GM23338 (cell line): ENCODE data around the gene POLR2B. TPM values are rescaled to one million over a fixed set of nuclear protein-coding genes. Genes with fewer than 3 reads are reported as not detected.

Source experiments
- ATAC-seq: fragments of 200-7000 bp; cut with Tn5 transposase; 3 replicates; pipeline ENCODE4 v1.9.1; 2020
- DNase-seq: peaks from one replicate; pipeline ENCODE4 v3.0.0-alpha.2; 2015; ENCODE audit warnings: low spot score
- H2AFZ ChIP-seq: fragments of 200-600 bp; sonication (generic); 2 replicates; pipeline ENCODE4 v1.8.0; 2016; ENCODE audit warnings: antibody characterized with exemption, mild to moderate bottlenecking, moderate library complexity
- H3F3A ChIP-seq: fragments of 200-600 bp; sonication (generic); replicated peaks from 2 replicates; pipeline ENCODE4 v1.8.0; 2017; ENCODE audit warnings: antibody characterized with exemption, mixed run types, low read depth
- H3K27ac ChIP-seq: fragments of 200-600 bp; sonication (generic); 2 replicates; pipeline ENCODE4 v1.6.1; 2016; ENCODE audit warnings: low read depth
- H3K27me3 ChIP-seq: fragments of 200-600 bp; sonication (generic); 2 replicates; pipeline ENCODE4 v1.8.0; 2016; ENCODE audit warnings: mild to moderate bottlenecking, mixed run types, moderate library complexity; ENCODE audit not compliant: insufficient read depth
- H3K36me3 ChIP-seq: fragments of 200-600 bp; sonication (generic); 2 replicates; pipeline ENCODE4 v1.8.0; 2016; ENCODE audit warnings: mild to moderate bottlenecking; ENCODE audit not compliant: insufficient read depth
- H3K4me1 ChIP-seq: fragments of 200-600 bp; sonication (generic); 2 replicates; pipeline ENCODE4 v1.8.0; 2016; ENCODE audit warnings: mild to moderate bottlenecking, moderate library complexity; ENCODE audit not compliant: insufficient read depth
- H3K4me2 ChIP-seq: fragments of 200-600 bp; sonication (generic); 2 replicates; pipeline ENCODE4 v1.7.1; 2017; ENCODE audit warnings: mixed run types
- H3K4me3 ChIP-seq: fragments of 200-600 bp; sonication (generic); 2 replicates; pipeline ENCODE4 v1.6.1; 2016; ENCODE audit warnings: mixed run types
- H3K79me2 ChIP-seq: fragments of 200-600 bp; sonication (generic); replicated peaks from 2 replicates; pipeline ENCODE4 v1.8.0; 2017; ENCODE audit warnings: mild to moderate bottlenecking; ENCODE audit not compliant: insufficient read depth
- H3K9me2 ChIP-seq: fragments of 200-600 bp; sonication (generic); 2 replicates; pipeline ENCODE4 v1.8.0; 2017; ENCODE audit not compliant: insufficient read depth
- H4K20me1 ChIP-seq: fragments of 200-600 bp; sonication (generic); replicated peaks from 2 replicates; pipeline ENCODE4 v1.8.0; 2017; ENCODE audit warnings: mild to moderate bottlenecking; ENCODE audit not compliant: insufficient read depth
- H3K27ac Mint-ChIP-seq: 2 replicates; pipeline ENCODE4 v1.8.0; 2020; ENCODE audit warnings: inconsistent platforms, mild to moderate bottlenecking, moderate library complexity, mixed read lengths
- H3K27me3 Mint-ChIP-seq: 3 replicates; pipeline ENCODE4 v1.8.0; 2022; ENCODE audit warnings: low read depth, mild to moderate bottlenecking, moderate library complexity, mixed read lengths, inconsistent platforms; ENCODE audit not compliant: insufficient read depth, poor library complexity
- H3K36me3 Mint-ChIP-seq: 3 replicates; pipeline ENCODE4 v1.8.0; 2021; ENCODE audit warnings: low read depth, mild to moderate bottlenecking, inconsistent platforms, moderate library complexity, mixed read lengths
- H3K4me1 Mint-ChIP-seq: 3 replicates; pipeline ENCODE4 v1.8.0; 2020; ENCODE audit warnings: mild to moderate bottlenecking, inconsistent platforms, mixed read lengths
- H3K4me3 Mint-ChIP-seq: 3 replicates; pipeline ENCODE4 v1.8.0; 2021; ENCODE audit warnings: moderate library complexity, mild to moderate bottlenecking, inconsistent platforms, mixed read lengths
- H3K9me3 Mint-ChIP-seq: 3 replicates; pipeline ENCODE4 v1.8.0; 2020; ENCODE audit warnings: moderate library complexity, mild to moderate bottlenecking, inconsistent platforms, mixed read lengths
- CREB1 ChIP-seq: fragments of 250-450 bp; sonication (Bioruptor Pico); IDR thresholded peaks from 2 replicates; pipeline ENCODE4 v1.5.0; 2020; ENCODE audit warnings: low read depth, mild to moderate bottlenecking, moderate library complexity
- ETS1 ChIP-seq: IDR thresholded peaks from 2 replicates; pipeline ENCODE4 v1.6.1; 2016; ENCODE audit warnings: antibody characterized with exemption
- EZH2 ChIP-seq: fragments of 200-600 bp; sonication (generic); IDR thresholded peaks from one replicate; pipeline ENCODE4 v1.8.0; 2017; ENCODE audit warnings: antibody characterized with exemption, mild to moderate bottlenecking, low read depth; ENCODE audit not compliant: unreplicated experiment
- EZH2phosphoT487 ChIP-seq: fragments of 200-600 bp; sonication (generic); IDR thresholded peaks from one replicate; pipeline ENCODE4 v1.8.1; 2018; ENCODE audit warnings: antibody characterized with exemption; ENCODE audit not compliant: unreplicated experiment
- JUNB ChIP-seq: IDR thresholded peaks from one replicate; pipeline ENCODE4 v1.6.1; 2016; ENCODE audit warnings: antibody characterized with exemption; ENCODE audit not compliant: unreplicated experiment
- NANOG ChIP-seq: IDR thresholded peaks from 2 replicates; pipeline ENCODE4 v1.6.1; 2016; ENCODE audit warnings: antibody characterized with exemption, borderline replicate concordance
- POLR2AphosphoS5 ChIP-seq: IDR thresholded peaks from 2 replicates; pipeline ENCODE4 v1.6.1; 2016; ENCODE audit warnings: antibody characterized with exemption, low read depth
- STAT1 ChIP-seq: IDR thresholded peaks from one replicate; pipeline ENCODE4 v1.6.1; 2016; ENCODE audit warnings: antibody characterized with exemption; ENCODE audit not compliant: unreplicated experiment
- ZNF114 ChIP-seq: fragments of 250-450 bp; sonication (Bioruptor Pico); IDR thresholded peaks from 2 replicates; pipeline ENCODE4 v1.5.0; 2020; ENCODE audit warnings: mild to moderate bottlenecking, moderate library complexity
- ZNF331 ChIP-seq: fragments of 250-450 bp; sonication (Bioruptor Pico); IDR thresholded peaks from 2 replicates; pipeline ENCODE4 v1.5.0; 2020; ENCODE audit warnings: low read depth, mild to moderate bottlenecking, moderate library complexity
- ZNF462 ChIP-seq: fragments of 250-450 bp; sonication (Bioruptor Pico); IDR thresholded peaks from 2 replicates; pipeline ENCODE4 v1.5.0; 2020; ENCODE audit warnings: mild to moderate bottlenecking, moderate library complexity
- polyA plus RNA-seq: library from polyadenylated mRNA; unstranded; fragments of >200 nt; fragmentation: Nextera tagmentation; extraction: Ambion mirVana; gene quantifications from 2 replicates; pipeline ENCODE4 v1.2.1, GENCODE V29; 2016
- total RNA-seq: library from RNA; depleted of rRNA; stranded (reverse); fragments of >200 nt; shearing (Covaris generic); gene quantifications from 2 replicates; pipeline ENCODE4 v1.2.3, GENCODE V29; 2014
- TF ChIP-seq, protein P1 (sequence below): IDR thresholded peaks from one replicate; pipeline ENCODE4 v1.6.1; 2018; ENCODE audit warnings: antibody characterized with exemption; ENCODE audit not compliant: unreplicated experiment
- TF ChIP-seq, protein P2 (sequence below), 2 experiments: fragments of 200-600 bp in 1 of 2; sonication (generic) in 1 of 2; conservative IDR thresholded peaks; 2 replicates each; pipeline versions ENCODE4 v1.5.1 to v1.6.1; 2016 to 2017; ENCODE audit warnings: antibody characterized with exemption in 2 of 2, low read depth in 2 of 2, mild to moderate bottlenecking in 2 of 2, moderate library complexity in 1 of 2

The POLR2B gene
- total and polyA plus RNA-seq, 2 experiments from 2014 or later = 56.5 to 165 TPM

DNA sequence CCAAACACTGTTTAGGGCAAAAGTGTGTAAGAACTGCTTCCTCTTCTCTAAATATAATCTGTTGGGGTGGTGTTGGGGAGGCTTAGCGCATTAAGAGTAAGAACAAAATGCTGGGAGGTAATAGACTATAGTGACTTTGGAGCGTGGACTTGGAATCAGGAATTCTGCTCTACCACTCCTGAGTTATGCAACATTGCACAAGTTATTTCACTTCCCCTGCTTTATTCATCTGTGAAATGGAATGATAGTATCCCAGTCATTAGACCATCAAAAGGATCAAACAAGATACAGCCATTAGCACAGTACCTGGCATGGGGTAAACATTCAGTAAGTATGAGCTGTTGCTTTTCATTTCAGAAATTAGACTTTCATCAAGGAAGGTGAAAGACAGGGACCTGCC lies 72.8 kb downstream of the POLR2B start:
- H3K27ac Mint-ChIP-seq = no peak overlapping the region
- H2AFZ ChIP-seq = no peak overlapping the region
- no peaks in the 10 kb centered on the region for H3K79me2 ChIP-seq
- H3K4me3 Mint-ChIP-seq = no peak overlapping the region
- H4K20me1 ChIP-seq = no peaks in the 10 kb centered on the region
- H3K27me3 ChIP-seq = no peaks in the 10 kb centered on the region
- H3K9me3 Mint-ChIP-seq = peaks cover 7% of the 10 kb centered on the region; the same call in 2 of the 3 replicates
- no peak overlapping the region for H3K27ac ChIP-seq
- H3K36me3 ChIP-seq = no peaks in the 10 kb centered on the region
- DNase-seq = no peak
- H3K4me2 ChIP-seq = no peak overlapping the region
- peaks cover 1% of the 10 kb centered on the region for H3K27me3 Mint-ChIP-seq
- H3K9me2 ChIP-seq = no peaks in the 10 kb centered on the region
- no peak for ATAC-seq
- H3K4me3 ChIP-seq = no peak overlapping the region
- no peaks in the 10 kb centered on the region for H3K4me1 ChIP-seq
- no peaks in the 10 kb centered on the region for H3F3A ChIP-seq
- no peaks in the 10 kb centered on the region; the same call in 1 of the 3 replicates for H3K4me1 Mint-ChIP-seq
- no peak for TF ChIP-seq ZNF114 (CRISPR knock-in tag)
- TF ChIP-seq POLR2AphosphoS5 = no peak
- no peak for TF ChIP-seq EZH2phosphoT487
- no peak for TF ChIP-seq JUNB
- TF ChIP-seq, protein P1, sequence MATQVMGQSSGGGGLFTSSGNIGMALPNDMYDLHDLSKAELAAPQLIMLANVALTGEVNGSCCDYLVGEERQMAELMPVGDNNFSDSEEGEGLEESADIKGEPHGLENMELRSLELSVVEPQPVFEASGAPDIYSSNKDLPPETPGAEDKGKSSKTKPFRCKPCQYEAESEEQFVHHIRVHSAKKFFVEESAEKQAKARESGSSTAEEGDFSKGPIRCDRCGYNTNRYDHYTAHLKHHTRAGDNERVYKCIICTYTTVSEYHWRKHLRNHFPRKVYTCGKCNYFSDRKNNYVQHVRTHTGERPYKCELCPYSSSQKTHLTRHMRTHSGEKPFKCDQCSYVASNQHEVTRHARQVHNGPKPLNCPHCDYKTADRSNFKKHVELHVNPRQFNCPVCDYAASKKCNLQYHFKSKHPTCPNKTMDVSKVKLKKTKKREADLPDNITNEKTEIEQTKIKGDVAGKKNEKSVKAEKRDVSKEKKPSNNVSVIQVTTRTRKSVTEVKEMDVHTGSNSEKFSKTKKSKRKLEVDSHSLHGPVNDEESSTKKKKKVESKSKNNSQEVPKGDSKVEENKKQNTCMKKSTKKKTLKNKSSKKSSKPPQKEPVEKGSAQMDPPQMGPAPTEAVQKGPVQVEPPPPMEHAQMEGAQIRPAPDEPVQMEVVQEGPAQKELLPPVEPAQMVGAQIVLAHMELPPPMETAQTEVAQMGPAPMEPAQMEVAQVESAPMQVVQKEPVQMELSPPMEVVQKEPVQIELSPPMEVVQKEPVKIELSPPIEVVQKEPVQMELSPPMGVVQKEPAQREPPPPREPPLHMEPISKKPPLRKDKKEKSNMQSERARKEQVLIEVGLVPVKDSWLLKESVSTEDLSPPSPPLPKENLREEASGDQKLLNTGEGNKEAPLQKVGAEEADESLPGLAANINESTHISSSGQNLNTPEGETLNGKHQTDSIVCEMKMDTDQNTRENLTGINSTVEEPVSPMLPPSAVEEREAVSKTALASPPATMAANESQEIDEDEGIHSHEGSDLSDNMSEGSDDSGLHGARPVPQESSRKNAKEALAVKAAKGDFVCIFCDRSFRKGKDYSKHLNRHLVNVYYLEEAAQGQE = no peak
- no peak for TF ChIP-seq ETS1
- TF ChIP-seq CREB1 (CRISPR knock-in tag) = no peak
- TF ChIP-seq, protein P2, sequence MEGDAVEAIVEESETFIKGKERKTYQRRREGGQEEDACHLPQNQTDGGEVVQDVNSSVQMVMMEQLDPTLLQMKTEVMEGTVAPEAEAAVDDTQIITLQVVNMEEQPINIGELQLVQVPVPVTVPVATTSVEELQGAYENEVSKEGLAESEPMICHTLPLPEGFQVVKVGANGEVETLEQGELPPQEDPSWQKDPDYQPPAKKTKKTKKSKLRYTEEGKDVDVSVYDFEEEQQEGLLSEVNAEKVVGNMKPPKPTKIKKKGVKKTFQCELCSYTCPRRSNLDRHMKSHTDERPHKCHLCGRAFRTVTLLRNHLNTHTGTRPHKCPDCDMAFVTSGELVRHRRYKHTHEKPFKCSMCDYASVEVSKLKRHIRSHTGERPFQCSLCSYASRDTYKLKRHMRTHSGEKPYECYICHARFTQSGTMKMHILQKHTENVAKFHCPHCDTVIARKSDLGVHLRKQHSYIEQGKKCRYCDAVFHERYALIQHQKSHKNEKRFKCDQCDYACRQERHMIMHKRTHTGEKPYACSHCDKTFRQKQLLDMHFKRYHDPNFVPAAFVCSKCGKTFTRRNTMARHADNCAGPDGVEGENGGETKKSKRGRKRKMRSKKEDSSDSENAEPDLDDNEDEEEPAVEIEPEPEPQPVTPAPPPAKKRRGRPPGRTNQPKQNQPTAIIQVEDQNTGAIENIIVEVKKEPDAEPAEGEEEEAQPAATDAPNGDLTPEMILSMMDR (conservative IDR thresholded peaks at IDR 0.05; ENCODE audit: low read depth in 2 of 2) = no peak
- TF ChIP-seq STAT1 = no peak
- no peak for TF ChIP-seq NANOG
- TF ChIP-seq EZH2 = no peak
- TF ChIP-seq ZNF462 = no peak
- TF ChIP-seq ZNF331 = no peak
- H3K36me3 Mint-ChIP-seq = no peaks in the 10 kb centered on the region; the same call in 2 of the 3 replicates
